A673 (cell line): ENCODE results near the gene SLCO3A1.

Experiments
- EZH2 ChIP-seq: fragments of 200-600 bp; sonication (generic); IDR thresholded peaks from 2 replicates; pipeline ENCODE4 v1.6.1; 2017; ENCODE audit warnings: borderline replicate concordance, low read depth, mild to moderate bottlenecking, mixed read lengths, antibody characterized with exemption, low read length; ENCODE audit not compliant: poor library complexity, severe bottlenecking
- TF ChIP-seq, protein P1 (sequence below): fragments of 300-800, 200-600 bp; sonication (generic); conservative IDR thresholded peaks from 2 replicates; pipeline ENCODE4 v1.5.1; 2017; ENCODE audit warnings: low read depth, mild to moderate bottlenecking, antibody characterized with exemption, low read length, moderate library complexity, mixed read lengths

DNA sequence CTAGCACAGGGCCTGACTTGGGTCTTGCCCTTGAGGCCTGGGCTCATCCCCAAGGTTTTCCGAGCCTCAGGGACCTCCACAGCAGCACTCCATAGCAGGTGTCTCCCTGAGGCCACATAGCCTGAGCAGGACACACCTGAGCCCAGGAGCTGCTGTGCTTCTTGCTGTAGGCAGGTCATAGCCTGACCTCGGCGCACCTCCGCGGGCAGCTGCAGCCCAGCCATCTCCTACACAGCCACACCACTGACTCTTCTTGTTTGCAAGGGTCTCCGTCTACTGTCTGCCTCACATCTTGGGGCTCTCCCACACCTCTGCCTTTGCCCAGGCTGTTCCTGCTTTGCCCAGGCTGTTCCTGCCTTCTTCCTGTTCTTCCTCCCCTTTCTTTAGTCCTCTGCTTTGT, 224.8 kb downstream of the SLCO3A1 start:
- TF ChIP-seq, protein P1, sequence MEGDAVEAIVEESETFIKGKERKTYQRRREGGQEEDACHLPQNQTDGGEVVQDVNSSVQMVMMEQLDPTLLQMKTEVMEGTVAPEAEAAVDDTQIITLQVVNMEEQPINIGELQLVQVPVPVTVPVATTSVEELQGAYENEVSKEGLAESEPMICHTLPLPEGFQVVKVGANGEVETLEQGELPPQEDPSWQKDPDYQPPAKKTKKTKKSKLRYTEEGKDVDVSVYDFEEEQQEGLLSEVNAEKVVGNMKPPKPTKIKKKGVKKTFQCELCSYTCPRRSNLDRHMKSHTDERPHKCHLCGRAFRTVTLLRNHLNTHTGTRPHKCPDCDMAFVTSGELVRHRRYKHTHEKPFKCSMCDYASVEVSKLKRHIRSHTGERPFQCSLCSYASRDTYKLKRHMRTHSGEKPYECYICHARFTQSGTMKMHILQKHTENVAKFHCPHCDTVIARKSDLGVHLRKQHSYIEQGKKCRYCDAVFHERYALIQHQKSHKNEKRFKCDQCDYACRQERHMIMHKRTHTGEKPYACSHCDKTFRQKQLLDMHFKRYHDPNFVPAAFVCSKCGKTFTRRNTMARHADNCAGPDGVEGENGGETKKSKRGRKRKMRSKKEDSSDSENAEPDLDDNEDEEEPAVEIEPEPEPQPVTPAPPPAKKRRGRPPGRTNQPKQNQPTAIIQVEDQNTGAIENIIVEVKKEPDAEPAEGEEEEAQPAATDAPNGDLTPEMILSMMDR = no peak
- TF ChIP-seq EZH2 = no peak
